Nephron progenitor cell (in vitro differentiated cells): Measurements from ENCODE around the gene PCED1A.

ENCODE experiments used
- DNase-seq: peaks from one replicate; pipeline ENCODE4 v3.0.0; 2021
- H3K27ac Mint-ChIP-seq: 2 replicates; pipeline ENCODE4 v1.8.0; 2021; ENCODE audit warnings: mild to moderate bottlenecking, moderate library complexity, mixed read lengths
- H3K27me3 Mint-ChIP-seq: 2 replicates; pipeline ENCODE4 v1.8.0; 2021; ENCODE audit warnings: mild to moderate bottlenecking, low read depth, mixed read lengths; ENCODE audit not compliant: poor library complexity
- H3K36me3 Mint-ChIP-seq: 2 replicates; pipeline ENCODE4 v1.8.0; 2021; ENCODE audit warnings: low read depth, mixed read lengths
- H3K4me1 Mint-ChIP-seq: 2 replicates; pipeline ENCODE4 v1.8.0; 2021; ENCODE audit warnings: mixed read lengths
- H3K4me3 Mint-ChIP-seq: 2 replicates; pipeline ENCODE4 v1.8.0; 2021; ENCODE audit warnings: mild to moderate bottlenecking, moderate library complexity, mixed read lengths
- H3K9me3 Mint-ChIP-seq: 2 replicates; pipeline ENCODE4 v1.8.0; 2021; ENCODE audit warnings: mild to moderate bottlenecking, moderate library complexity, mixed read lengths
- TF ChIP-seq, protein P1 (sequence below): fragments of 200-600 bp; sonication (generic); IDR thresholded peaks from 2 replicates; pipeline ENCODE4 v1.5.0; 2021; ENCODE audit warnings: antibody characterized with exemption

PCED1A gene

DNA sequence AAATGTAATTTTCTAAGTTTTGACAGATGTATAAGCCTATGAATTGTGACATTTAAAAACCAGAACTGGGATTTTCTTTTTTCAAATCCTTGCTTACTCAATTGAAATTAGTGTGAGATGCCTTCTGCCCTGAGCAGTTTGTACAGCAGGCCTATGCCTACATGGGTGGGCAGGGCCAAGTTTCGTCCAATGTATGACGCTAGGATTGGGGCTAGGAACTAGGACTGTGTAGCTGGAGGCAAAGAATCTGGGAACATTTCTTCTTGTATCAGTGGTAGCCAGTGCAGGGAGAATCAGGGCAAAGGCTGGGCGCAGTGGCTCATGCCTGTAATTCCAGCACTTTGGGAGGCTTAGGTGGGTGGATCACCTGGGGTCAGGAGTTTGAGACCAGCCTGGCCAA, 28.9 kb upstream of the PCED1A start:
- Mint-ChIP-seq H3K27me3 (peaks cover 37% of the 10 kb centered on the region), H3K9me3 (no peaks in the 10 kb centered on the region), H3K4me3 (no peak overlapping the region), H3K27ac (no peak overlapping the region), H3K4me1 (peaks cover 37% of the 10 kb centered on the region), H3K36me3 (peaks cover 12% of the 10 kb centered on the region)
- DNase-seq: no peak
- TF ChIP-seq, protein P1, sequence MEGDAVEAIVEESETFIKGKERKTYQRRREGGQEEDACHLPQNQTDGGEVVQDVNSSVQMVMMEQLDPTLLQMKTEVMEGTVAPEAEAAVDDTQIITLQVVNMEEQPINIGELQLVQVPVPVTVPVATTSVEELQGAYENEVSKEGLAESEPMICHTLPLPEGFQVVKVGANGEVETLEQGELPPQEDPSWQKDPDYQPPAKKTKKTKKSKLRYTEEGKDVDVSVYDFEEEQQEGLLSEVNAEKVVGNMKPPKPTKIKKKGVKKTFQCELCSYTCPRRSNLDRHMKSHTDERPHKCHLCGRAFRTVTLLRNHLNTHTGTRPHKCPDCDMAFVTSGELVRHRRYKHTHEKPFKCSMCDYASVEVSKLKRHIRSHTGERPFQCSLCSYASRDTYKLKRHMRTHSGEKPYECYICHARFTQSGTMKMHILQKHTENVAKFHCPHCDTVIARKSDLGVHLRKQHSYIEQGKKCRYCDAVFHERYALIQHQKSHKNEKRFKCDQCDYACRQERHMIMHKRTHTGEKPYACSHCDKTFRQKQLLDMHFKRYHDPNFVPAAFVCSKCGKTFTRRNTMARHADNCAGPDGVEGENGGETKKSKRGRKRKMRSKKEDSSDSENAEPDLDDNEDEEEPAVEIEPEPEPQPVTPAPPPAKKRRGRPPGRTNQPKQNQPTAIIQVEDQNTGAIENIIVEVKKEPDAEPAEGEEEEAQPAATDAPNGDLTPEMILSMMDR: no peak

DNA sequence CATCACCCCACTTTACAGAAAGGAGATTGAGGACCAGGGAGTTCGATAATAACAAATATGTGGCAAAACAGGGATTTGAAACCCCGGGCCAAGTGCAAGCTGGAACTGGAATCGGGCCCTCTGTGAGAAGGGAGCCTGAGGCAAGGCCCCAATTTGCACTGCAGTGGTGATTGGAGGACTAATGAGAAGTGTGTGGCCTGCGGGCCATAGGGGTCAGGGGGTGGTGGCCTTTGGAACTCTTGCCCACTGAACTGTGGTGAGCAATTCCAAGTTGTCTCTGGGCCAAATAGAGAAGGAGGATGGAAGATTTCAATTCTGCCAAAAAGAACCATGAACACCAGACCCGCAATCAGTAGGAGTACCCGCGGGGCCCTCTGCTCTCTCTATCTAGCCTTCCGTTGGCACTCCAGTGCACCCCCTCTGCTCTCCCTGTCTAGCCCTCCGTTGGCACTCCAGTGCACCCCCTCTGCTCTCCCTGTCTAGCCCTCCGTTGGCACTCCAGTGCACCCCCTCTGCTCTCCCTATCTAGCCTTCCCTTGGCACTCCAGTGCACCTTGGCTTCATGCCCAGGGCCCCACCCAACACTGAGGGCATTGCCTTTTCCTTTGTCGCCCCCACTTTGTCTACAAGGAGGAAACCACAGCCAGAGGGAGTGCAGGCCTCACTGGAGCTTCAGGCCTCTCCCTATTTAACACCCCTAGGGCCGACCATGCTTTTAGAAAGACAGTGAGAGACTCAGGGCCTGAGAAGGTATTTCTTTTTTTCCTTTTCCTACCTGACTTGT, 26.8 kb upstream of the PCED1A start:
- peaks cover 27% of the 10 kb centered on the region for H3K27me3 Mint-ChIP-seq
- no peaks in the 10 kb centered on the region for H3K9me3 Mint-ChIP-seq
- H3K4me1 Mint-ChIP-seq: peaks cover 26% of the 10 kb centered on the region
- DNase-seq: peak; percentile 21
- TF ChIP-seq, protein P1: no peak
- peak overlapping the region; percentile 83 for H3K27ac Mint-ChIP-seq
- H3K36me3 Mint-ChIP-seq: peaks cover 12% of the 10 kb centered on the region
- no peak overlapping the region for H3K4me3 Mint-ChIP-seq

DNA sequence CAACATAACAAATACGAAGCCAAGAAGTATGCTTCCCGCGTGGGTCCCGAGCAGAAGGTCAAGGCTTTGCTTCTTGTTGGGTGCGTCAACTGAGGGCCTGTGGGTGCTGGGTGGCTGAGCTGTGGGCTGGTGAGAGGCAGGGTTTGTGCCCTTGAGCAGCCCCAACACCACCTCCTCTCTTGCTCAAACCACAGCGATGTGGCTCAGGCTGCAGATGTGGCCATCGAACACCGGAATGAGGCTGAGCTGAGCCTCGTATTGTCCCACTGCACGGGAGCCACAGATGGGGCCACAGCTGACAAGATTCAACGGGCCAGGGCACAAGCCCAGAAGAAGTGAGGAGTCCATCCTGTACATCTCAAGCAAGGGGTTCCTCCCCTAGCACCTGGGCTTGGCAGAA, 25.8 kb upstream of the PCED1A start:
- Mint-ChIP-seq H3K4me1 (peaks cover 19% of the 10 kb centered on the region), H3K27ac (no peak overlapping the region), H3K27me3 (peaks cover 18% of the 10 kb centered on the region)

DNA sequence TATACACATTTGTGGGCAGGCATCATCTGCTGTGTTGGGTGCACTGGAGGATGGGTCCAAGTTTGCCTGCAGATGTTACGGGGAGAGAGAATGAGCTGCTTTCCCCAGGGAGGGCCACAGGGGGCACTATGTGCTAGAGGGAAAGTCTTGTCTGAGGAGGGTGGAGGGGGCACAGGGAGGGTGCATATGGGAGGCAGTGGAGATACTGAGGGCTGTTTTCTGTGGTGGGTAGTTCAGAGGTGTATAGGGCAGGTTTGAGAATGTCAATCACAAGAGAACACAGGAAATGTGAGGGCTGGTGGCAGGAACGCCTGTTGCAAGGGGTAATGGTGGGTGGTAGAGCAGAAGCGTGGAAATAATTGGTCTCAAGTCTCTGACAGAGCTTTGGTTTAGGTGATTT, 25.2 kb upstream of the PCED1A start:
- DNase-seq: no peak

More for the DNA sequence above, 25.8 kb upstream of the PCED1A start:
- no peaks in the 10 kb centered on the region for H3K9me3 Mint-ChIP-seq
- H3K36me3 Mint-ChIP-seq: peaks cover 14% of the 10 kb centered on the region
- no peak for DNase-seq
- no peak overlapping the region for H3K4me3 Mint-ChIP-seq
- TF ChIP-seq, protein P1: no peak

DNA sequence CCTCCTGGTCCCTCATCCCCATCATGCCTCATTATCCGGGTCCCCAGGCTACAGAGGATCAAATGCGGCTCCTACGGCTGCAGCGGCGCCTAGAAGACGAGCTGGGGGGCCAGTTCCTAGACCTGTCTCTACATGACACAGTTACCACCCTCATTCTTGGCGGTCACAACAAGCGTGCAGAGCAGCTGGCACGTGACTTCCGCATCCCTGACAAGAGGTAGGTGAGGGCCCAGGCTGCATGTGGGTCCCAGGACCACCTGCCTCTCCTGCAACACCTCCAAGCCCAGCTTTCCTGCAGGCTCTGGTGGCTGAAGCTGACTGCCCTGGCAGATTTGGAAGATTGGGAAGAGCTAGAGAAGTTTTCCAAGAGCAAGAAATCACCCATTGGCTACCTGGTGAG, 24.6 kb upstream of the PCED1A start:
- peaks cover 12% of the 10 kb centered on the region for H3K4me1 Mint-ChIP-seq
- no peak overlapping the region for H3K27ac Mint-ChIP-seq
- H3K36me3 Mint-ChIP-seq: peaks cover 17% of the 10 kb centered on the region
- no peak overlapping the region for H3K4me3 Mint-ChIP-seq
- H3K9me3 Mint-ChIP-seq: no peaks in the 10 kb centered on the region
- peaks cover 6% of the 10 kb centered on the region for H3K27me3 Mint-ChIP-seq
- DNase-seq: no peak
- TF ChIP-seq, protein P1: no peak

More for the DNA sequence above, 25.2 kb upstream of the PCED1A start:
- Mint-ChIP-seq H3K27me3 (peaks cover 11% of the 10 kb centered on the region), H3K27ac (no peak overlapping the region), H3K4me3 (no peak overlapping the region), H3K36me3 (peaks cover 17% of the 10 kb centered on the region), H3K4me1 (peaks cover 15% of the 10 kb centered on the region), H3K9me3 (no peaks in the 10 kb centered on the region)
- TF ChIP-seq, protein P1: no peak

DNA sequence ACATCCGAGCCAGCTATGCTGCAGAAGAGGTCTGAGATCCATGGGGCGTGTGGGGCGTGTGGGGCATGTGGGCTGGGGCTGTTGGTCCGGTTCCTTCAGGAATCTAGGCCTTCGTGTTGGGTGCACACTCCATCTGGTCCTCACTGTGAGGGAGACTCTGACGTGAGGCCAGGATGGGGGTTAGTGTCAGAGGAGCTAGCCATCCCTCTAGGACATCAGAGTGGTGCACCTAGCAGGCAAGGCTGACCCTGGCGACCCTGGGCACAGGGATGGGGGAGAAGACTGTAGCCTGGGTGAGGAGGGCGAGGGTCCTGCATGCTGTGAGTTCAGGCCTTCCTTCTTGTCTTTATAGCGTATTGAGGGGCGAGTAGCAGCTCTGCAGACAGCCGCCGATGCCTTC, 24.2 kb upstream of the PCED1A start:
- no peak overlapping the region for H3K4me3 Mint-ChIP-seq
- TF ChIP-seq, protein P1: no peak
- H3K9me3 Mint-ChIP-seq: no peaks in the 10 kb centered on the region
- H3K36me3 Mint-ChIP-seq: peaks cover 17% of the 10 kb centered on the region
- no peak overlapping the region for H3K27ac Mint-ChIP-seq
- H3K27me3 Mint-ChIP-seq: peaks cover 4% of the 10 kb centered on the region
- no peak for DNase-seq
- peaks cover 12% of the 10 kb centered on the region for H3K4me1 Mint-ChIP-seq
